GM21423 (cell line): Measurements from ENCODE around the gene FAM78B.

Experiments
- ATAC-seq: cut with Tn5 transposase; IDR thresholded peaks from one replicate; pipeline ENCODE4 v1.9.1; 2021; ENCODE audit warnings: mild to moderate bottlenecking, moderate library complexity; ENCODE audit not compliant: unreplicated experiment

The FAM78B gene

GRCh38 chr1:166020210-166020609 lies 146.6 kb downstream of the FAM78B start:
- no peak for ATAC-seq
